Activated CD4-positive, CD25-positive, alpha-beta regulatory T cell treated with anti-CD3 and anti-CD28 coated beads, Interleukin-2, amount 50 U/mL, for 16 hours (primary cell): ENCODE data around the gene SQSTM1.
A peak's percentile ranks its signal among the peaks of the same experiment; 100 is the strongest.

ENCODE experiments used
- DNase-seq: peaks from one replicate; pipeline ENCODE4 v3.0.0-alpha.2; 2020; ENCODE audit warnings: low read depth, low spot score

Gene SQSTM1

DNA sequence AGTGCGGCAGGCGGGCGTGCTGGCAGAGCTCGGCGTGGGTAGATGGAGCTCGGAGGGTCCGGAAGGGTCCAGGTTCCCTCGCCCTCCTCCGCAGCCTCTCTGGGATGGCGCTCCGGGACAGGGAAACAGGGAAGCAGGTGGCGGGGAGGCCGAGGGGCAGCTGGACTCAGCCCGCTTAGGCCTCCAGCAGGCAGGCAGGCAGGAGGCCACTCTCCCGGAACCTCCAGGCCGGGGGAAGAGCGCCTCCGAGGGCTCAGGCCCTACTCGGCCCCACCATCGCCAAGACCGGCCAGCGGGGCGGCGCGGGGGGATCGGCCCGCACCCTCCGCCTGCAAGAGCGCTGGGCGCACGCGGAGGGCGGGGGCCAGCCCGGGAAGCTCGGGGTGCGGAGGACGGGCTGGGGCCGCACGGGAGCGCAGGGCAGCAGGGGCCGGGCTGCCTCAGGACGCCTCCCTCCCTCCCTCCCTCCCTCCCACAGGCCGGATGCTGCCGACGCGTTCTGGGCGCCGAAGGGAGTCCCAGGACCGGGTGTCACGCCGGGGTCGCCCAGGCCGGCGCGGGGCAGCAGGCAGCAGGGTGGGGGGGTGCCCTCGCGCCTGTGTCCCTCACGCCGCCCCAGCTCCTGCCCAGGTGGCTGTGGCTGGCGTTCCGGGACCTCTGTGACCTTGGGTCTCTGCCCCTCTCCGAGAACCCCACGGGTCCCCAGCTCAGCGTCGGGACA is 15.0 kb upstream of the SQSTM1 start:
- DNase-seq = no peak

DNA sequence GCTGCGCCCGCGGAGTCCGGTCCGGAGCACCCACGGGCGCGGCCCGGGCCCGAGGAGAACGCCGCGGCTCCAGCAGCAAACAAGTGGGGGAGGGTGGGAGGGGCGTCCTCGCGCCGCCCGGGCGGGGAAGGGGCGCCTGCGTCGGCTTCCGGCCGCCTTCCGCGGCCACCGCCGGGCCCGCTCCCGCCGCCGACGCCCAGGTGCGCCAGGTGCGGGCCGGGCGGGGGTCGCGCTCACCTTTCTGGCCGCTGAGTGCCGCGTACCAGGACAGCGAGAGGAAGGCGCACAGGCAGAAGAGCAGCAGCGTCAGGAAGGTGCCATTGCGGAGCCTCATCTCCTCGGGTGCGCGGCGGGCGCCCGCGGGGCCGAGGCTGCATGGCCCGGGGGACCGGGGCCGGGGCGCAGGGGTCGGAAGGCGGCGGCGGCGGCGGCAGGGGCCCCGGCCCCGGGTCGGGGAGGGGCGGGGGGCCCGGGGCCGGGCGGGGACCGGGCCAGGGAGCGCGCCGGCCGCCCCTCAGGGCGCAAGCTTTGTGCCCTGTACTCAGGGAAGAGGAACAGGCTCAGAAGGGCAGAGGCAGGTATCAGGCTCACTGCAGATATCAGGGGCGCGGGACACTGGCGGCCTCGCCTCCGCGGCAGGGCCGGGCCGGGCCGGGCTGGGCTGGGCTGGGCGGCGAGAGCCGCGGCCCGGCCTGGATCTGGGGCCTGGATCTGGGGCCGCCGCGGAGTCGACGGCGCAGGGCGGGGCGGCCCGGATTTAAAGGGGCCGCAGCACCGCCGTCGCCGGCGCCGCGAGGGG is 14.3 kb upstream of the SQSTM1 start, which contains the start of gene MGAT4B:
Gene MGAT4B (minus strand): TSS at position 617 of the 799 bp plus-strand sequence. CDS start 283 bp downstream, at position 334.
- no peak for DNase-seq

DNA sequence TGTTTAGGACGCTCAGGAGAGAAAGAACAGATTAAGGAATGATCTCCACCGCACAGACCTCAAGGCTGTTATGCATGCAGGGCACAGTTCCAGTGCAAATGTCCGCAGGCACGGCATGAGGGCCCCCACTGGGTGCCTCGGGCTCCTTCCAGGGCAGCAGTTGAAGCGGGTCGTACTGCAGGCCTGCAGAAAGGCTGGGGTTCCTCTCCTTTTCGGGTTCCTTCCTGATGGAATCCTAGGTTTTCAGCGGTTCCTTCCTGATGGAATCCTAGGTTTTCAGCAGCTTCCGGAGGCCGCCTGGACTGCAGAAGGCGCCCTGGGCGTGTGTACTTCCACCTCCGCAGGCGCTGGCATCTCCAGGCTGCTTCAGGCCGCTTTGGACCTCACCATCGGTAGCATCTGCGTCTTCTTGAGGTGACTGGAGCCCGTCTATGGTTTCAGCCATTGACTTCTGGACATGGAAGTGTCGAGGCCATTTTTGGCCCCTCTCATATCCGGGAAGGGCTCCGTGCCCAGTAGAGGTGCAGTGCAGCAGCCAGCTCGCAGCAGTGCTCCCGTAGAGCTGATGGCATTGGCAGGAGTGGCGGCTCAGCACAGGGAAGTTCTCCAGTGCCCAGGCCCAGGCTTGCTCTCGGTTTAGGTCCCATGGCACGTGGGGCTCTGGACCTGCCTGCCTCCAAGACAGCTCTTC is 8.4 kb upstream of the SQSTM1 start:
- DNase-seq = no peak

DNA sequence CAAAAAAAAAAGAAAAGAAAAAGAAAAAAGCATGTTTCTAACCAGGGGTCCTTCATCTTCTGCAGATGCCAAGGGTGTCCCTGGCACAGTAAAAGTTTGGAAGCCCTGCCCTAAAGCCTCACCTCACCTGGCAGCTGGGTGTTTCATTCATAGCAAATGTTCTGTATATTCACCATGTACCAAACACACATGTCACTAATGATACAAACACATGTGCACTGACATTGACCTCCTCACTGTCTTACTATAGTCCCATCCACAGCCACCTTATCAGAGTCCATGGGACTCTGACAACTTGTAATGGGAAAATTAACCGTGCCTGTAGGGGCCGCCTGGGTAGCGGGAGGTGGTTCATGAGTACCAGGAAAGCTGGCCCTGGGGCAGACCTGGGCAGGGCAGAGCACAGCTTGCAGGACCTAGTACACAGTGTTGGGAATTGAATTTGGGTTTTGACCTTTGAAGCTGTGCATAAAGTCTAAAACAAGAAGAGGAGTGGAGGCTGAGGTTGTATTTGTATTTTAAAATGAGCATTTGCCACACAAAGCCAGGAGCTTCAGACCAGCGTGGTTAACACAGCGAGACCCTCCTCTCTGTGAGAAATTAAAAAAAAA is 7.6 kb upstream of the SQSTM1 start:
- DNase-seq = no peak

DNA sequence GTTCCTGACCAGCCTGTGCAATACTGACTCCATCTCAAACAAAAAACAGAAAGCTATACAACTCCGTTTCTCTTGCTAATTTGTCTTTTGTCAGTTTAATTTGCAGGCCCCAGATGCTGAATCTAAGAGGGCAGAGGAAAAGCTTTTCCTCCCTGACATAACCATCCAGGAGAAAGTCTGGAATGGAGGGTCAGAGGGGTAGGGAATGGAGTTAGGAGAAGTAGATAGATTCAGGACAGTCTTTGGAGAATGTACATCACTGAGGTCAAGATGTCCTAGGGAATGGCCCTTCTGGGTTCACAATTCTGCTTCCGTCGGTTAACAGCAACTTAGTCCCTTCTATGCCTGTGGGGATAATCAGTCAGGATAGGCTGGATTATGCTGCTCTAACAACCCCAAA is 6.6 kb upstream of the SQSTM1 start:
- DNase-seq = no peak

DNA sequence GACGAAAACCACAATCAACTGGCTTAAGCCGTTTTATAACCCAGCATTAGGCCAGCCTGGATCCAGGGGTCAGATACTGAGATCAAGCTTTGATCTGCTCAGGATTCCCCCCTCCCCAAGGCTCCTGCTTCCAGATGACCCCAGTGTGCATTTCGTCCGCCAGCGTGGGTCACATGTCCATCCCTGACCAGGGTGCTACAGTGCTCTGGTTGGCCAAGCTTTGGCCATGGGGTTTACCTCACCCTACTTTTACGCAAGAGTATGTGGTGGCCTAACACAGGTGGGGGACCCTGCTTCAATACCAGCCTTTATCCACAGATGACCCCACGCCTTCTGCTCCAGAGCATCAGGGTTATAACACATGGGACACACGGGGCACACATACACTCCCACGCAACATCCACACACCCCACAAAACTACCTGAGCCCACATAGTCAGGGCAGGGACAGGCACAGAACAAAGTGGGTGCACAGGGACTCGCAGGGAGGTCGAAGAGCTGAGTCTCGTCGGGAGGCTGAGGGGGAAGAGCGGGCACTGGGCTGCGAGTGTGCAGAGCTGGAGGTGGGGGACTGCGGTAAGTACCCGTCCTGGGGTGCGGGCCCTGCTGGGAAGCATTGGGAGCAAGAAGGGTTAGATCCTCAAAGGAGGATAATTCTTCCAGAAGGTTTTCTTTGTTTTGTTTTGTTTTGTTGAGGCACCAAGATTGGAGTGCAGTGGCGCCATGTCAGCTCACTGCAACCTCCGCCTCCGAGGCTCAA is 5.0 kb upstream of the SQSTM1 start:
- no peak for DNase-seq

DNA sequence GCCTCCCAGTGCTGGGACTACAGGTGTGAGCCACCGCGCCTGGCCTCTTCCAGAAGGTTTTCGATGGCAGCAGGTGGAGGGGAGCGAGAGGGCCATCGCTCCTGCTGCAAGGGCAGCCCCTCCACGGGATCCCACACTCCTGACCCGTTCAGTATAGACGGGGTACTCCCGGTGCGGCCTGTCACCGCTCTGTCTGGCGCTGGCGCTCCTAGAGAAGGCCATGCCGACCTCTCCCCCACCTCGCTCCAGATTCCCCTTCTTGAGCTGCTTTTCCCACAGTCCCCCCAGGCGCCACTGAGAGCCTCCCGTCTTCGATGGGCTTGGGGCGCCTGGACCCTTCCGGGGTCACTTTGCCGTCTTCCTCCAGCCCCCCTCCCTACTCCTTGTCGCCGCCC is 4.3 kb upstream of the SQSTM1 start:
- DNase-seq = no peak

DNA sequence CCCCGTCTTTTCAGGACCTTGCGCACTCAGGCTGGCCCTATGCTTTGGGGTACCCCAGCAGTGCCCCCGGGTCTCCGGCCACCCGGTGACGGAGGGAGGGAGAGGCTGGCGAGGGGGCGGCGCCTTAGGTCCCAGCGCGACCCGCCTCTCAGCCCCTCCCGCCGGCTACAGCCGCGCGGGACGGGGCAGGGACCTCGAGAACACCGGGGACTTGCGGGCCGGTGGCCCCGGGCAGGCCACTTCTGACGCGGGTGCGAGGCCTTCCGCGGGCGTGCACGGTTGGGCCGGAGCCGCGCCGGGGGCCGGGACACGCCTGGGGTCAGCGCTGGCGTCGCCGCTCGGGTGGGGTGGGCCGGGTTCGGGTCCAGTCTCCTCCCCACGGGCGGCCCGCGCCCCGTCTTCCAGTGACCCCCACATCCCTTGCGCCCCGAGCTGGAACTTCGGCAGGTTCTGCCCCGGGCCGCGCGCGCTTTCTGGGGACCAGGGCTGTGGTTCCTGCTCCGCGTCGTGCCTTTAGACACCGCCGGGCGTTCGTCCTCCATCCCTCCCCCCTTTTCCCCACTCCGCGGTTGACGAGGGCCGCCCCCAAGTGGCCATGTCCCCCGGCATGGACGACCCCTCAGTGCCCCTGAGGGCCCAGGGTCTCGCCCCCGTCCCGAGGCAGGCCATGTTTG is 3.8 kb upstream of the SQSTM1 start:
- no peak for DNase-seq

DNA sequence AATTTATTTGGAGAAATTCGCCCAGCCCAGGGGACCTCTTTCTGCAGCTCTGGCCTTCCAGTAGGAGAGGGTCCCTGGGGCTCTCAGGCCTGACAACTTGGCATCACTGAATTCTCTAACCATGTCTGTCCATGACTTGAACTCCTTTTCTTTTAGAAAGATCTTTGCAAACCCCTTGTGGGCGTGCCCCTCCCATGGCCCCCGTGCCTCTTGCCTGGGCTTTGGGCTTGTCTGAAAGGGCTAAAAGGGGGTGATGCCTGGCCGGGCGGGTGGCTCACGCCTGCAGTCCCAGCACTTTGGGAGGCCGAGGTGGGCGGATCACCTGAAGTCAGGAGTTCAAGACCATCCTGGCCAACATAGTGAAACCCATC is 3.2 kb upstream of the SQSTM1 start:
- DNase-seq = no peak

DNA sequence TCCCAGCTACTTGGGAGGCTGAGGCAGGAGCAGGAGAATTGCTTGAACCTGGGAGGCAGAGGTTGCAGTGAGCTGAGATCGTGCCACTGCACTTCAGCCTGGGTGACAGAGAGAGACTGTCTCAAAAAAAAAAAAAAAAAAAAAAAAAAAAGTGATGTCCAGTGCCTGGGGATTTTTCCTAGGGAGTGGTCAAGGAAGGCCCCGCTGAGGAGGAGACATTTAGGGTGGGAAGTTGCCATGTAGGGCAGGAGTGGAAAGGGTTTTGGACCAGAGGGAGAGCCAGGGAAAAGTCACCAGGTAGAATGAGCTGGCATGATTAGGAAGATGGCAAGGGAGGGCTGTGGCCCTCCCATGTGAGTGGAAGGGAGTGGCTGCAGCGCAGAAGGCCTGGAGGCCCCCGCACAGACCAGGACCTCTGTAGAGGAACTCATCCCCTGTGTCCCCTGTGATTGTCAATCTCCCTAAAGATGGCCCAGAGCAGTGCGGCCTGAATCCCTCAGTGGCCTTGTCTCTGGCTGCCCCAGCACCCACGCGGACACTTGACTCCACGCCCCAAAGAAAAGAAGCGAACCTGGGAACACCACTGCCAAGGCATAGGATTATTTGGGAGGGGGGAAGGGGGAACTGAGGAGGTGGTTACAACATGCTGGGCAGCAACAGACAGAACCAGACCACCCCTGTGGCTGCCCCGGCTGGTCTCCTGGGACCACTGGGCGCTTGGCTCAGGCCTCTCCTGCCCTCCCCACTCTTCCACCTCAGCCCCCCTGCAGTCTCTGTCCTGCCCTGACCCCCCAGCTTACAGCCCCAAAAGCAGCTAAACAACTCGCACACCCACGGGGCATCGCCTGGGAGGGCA is 2.6 kb upstream of the SQSTM1 start:
- no peak for DNase-seq

DNA sequence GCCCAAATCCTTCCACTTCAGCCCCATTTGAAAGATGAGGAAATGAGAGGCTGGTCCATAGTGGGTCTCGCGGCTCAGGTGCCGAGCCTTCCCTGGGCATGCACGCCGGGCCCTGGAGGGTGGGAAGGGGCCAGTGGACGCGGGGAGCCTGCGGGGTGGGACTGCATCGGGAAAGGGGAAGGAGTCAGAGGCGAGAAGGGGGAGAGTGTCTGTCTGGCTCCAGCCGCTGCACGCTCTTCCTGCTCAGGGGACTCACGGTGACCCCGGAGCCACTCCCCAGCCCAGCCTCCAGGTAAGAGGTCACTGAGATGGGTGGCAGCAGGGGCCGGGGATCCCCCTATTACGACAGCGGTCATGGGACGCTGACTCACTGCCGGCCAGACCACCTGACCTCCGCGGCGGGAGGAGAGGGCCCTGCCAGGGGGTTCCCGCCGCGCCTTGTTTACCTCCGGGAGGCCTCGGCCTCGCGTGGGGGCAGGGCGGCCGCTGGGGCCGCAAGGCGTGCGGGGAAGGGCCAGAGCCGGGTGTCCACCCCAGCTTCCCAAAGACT is 1.9 kb upstream of the SQSTM1 start:
- peak; percentile 69 for DNase-seq

DNA sequence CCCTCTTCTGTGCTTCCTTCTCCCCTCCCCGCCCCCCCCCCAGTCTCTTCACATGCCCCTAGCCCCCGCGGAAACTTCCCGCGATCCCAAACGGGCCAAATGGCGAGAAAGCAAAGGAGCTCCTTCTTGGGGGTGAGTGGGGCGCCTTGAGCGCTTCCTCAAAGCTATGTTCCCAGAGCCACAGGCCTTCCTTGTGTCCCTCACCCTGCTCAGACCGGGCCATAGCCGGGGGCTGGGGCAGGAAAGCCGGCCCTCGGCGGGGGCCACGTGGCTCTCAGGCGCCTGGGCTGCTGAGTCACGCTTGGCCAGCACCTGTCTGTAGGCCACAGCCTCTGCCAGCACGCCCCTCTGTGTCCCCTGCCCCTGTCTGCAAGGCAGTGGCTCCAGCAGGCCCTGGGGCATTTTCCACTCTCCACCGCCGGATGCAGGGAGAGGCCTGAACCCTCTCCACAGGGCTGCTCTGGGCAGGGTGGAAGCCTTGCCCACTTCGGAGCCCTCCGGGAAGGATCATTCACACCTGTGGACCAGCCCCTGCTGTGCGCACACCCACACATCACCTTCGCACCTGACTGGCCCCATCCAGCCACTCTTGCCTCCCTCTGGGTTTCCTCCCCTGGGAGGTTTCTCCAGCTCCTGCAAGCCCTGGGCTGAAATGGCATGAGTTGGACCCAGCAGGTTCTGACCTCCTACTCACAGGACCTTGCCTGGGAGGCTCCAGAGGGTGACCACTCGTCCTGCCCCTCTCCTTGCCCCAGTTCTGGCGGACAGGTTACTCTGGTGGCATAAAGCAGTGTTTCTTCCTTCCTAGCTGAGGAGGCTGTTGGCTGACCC is 1.2 kb upstream of the SQSTM1 start:
- no peak for DNase-seq

DNA sequence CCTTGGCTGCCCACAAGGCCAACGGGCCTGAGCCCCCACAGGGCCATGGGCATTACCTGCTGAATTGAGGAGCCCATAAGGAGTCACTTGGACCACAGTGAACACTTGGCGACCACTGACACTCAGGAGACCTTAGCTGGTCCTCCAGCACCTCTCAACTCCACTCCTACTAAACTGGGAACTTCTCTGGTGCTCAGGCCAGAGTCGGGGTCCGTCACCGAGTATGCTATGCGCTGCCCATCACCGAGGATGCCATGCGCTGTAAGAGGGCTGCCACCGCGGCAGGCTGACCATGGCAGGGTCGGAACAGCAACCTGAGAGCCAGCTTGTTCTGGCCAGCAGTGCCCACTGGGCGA is 600 bp upstream of the SQSTM1 start:
- no peak for DNase-seq

DNA sequence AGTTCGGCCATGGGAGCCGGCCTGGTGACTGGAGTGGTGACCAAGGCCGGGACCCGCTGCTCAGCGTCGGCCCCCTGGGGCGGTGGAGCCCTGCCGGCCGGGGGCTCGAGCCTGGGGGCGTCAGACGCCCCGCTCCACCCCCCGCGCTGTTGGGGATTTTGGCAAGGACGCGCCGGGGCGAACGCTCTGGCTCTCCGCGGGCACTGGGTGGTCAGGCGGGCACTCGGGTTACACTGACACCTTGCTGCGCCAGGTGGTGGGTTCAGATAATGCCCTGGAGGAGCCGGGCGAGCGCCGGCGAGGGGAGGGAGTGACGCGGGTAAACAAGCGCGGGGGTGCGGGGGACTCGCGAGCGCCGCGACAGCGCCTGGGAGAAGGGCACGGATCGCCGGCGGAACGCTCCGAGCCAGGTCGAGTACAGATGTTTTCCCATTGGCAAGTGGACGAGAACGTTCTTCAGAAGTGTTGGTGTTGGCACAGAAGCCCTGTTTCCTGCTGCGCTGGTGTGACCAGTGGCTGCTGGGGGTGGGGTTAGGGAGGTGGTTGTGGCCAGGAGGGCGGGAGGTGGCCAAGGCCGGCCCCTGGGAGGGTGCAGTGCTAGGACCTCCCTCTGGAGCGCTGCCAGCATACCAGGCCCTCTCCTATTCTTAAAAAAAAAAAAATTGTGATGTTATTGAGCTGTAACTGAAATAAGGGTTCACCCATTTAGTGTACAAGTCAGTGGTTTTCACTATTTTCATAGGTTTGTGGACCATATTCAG is 773 bp downstream of the SQSTM1 start:
- DNase-seq = peak; percentile 62

DNA sequence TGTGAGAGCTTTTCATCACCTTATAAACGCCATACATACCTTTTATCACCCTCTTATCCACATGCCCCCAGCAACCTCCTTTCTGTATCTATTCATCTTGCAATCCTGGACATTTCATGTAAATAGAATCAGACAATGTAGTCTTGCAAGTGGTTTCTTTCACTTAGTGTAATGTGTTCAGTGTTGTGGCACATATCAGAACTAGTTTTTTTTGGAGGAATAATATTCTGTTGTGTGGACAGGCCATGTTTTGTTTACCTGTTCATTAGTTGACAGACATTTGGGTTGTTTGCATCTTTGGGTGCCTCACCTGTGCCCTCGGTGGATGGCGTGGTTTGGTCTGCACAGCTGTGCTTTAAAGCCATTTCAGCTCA is 1.3 kb downstream of the SQSTM1 start:
- no peak for DNase-seq

DNA sequence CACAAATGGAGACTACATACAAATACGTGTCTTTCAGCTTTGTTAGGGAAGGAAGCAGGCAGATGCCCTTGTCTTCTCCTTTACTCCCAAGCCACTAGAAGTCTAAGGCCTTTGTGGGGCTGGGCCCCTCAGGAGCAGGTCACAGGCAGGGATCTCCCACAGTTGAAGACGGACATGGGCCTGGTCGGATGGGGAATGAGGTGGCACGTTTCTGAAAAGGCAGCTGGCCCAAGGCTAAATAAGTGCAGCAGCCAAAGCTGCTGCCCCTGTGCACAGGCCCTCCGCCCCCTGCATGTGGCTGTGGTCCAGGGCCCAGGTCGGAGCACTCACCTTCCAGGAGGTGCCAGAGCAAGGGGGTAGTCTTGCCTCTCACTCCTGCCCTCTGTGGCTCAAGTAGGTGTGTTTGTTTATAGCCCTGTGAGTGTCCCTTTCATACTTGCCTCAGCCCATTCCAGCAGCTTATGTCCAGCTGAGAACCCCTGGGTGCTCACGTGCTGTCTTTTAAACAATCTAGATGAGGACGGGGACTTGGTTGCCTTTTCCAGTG is 1.8 kb downstream of the SQSTM1 start:
- no peak for DNase-seq

DNA sequence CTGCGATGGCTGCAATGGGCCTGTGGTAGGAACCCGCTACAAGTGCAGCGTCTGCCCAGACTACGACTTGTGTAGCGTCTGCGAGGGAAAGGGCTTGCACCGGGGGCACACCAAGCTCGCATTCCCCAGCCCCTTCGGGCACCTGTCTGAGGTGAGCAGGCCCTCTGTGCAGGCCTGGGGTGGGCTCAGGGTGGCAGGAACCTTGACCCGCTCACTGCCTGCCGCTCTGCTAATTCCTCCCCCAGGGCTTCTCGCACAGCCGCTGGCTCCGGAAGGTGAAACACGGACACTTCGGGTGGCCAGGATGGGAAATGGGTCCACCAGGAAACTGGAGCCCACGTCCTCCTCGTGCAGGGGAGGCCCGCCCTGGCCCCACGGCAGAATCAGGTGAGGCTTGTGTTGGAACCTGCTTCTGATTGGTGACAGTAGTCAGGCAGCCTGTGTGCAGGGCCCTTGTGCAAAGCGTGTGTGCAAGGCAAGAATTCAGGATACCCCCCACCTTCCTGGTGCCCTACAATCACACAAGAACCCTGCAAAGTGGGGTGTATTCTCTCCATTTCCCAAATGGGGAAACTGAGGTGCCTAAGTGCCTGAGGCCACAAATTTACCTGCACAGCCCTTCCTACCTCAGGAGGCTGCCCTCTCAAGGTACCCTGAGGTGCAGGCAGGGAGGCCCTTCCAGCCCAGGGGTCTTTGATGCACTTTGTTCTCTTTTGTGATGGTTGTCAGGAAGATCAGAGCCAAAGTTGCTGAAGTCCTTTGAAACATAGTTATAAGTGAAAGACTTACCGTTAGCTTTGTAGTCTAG is 3.4 kb downstream of the SQSTM1 start:
- DNase-seq = no peak
